ENCODE measurements around the gene PGM3.
"Not testable (repeated sequence)": the region's sequence is repeated elsewhere in the genome, so short reads cannot be mapped to it uniquely, and the experiment has no call there.

DNA sequence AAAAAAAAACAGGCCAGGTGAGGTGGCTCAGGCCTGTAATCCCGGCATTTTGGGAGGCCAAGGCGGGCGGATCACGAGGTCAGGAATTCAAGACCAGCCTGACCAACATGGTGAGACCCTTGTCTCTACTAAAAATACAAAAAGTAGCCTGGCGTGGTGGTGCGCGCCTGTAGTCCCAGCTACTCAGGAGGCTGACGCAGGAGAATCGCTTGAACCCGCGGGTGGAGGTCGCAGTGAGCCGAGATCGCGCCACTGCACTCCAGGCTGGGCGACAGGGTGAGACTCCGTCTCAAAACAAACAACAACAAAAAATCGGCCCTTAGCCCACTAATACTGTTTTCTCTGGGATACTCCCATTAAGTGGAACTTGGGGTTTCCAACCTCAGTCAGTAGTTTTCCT is 1.1 kb downstream of the PGM3 start:
- TF ChIP-seq CTCF (IDR thresholded peaks at IDR 0.05; ENCODE audit: borderline replicate concordance, extremely low read depth, low read length, poor library complexity, severe bottlenecking); EZH2 (IDR thresholded peaks at IDR 0.05; ENCODE audit: borderline replicate concordance, low read depth, low read length, severe bottlenecking): not testable (repeated sequence)

Measured in DND-41 (cell line).